ENCODE measurements around the gene NUP54. TPM values are rescaled to one million over a fixed set of nuclear protein-coding genes. Genes with fewer than 3 reads are reported as not detected.

NUP54 gene
- total RNA-seq, 2 experiments from 2014 or later: 94.1 to 108 TPM

DNA sequence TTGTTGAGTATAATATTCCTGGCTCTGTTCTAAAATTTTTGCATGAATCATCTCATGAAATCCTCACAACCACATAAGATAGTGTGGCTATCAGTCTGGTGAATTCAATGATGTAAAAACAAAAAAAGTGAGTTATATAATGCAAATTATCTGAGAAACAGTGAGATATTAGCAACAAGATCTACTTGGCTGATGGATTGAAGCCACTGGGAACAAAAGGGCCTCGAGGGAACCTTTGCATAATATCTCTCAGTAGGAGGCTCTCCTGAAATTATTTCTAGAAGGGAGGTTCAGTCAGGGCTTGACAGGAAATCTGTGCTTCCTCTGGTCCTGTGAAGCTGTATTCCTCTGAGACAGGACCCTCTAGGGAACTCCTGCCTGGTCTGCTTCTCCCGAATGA is 30.1 kb upstream of the NUP54 start:
- ATAC-seq (ENCODE audit: poor library complexity): no peak
- CTCF ChIA-PET: interaction anchor here (2.8 kb wide), 1 partner anchor 199 kb away, joined by 30 read pairs; no protein-coding TSS in a partner anchor
- TF ChIP-seq, protein P1, sequence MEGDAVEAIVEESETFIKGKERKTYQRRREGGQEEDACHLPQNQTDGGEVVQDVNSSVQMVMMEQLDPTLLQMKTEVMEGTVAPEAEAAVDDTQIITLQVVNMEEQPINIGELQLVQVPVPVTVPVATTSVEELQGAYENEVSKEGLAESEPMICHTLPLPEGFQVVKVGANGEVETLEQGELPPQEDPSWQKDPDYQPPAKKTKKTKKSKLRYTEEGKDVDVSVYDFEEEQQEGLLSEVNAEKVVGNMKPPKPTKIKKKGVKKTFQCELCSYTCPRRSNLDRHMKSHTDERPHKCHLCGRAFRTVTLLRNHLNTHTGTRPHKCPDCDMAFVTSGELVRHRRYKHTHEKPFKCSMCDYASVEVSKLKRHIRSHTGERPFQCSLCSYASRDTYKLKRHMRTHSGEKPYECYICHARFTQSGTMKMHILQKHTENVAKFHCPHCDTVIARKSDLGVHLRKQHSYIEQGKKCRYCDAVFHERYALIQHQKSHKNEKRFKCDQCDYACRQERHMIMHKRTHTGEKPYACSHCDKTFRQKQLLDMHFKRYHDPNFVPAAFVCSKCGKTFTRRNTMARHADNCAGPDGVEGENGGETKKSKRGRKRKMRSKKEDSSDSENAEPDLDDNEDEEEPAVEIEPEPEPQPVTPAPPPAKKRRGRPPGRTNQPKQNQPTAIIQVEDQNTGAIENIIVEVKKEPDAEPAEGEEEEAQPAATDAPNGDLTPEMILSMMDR (IDR thresholded peaks at IDR 0.05): no peak
- POLR2A ChIA-PET: no interaction called here
- H3K27ac Mint-ChIP-seq: no peak overlapping the region
- intact Hi-C loops (cut with DNase I, micrococcal nuclease): no loop called here
- no peaks in the 10 kb centered on the region for H3K27me3 Mint-ChIP-seq
- no peak overlapping the region for H3K4me3 ChIP-seq (ENCODE audit: low read length)
- H3K36me3 Mint-ChIP-seq (ENCODE audit: low read depth): peaks cover 57% of the 10 kb centered on the region
- no peak overlapping the region for H3K4me3 Mint-ChIP-seq
- H3K4me1 Mint-ChIP-seq (ENCODE audit: low read depth): no peaks in the 10 kb centered on the region
- no peak for DNase-seq
- no peaks in the 10 kb centered on the region for H3K9me3 Mint-ChIP-seq
- no peak overlapping the region for H3K27ac ChIP-seq (ENCODE audit: low read depth in 1 of 2, low read length in 2 of 2)
- H3K27me3 ChIP-seq (ENCODE audit: control insufficient read depth in 1 of 2, insufficient read depth in 2 of 2, low read length in 2 of 2): no peaks in the 10 kb centered on the region
- H3K36me3 ChIP-seq (ENCODE audit: insufficient read depth, low read length): peaks cover 42% of the 10 kb centered on the region
- H3K4me1 ChIP-seq (ENCODE audit: insufficient read depth, low read length): no peaks in the 10 kb centered on the region
- H3K9me3 ChIP-seq (ENCODE audit: control insufficient read depth in 1 of 2, insufficient read depth in 1 of 2, low read length in 2 of 2): no peaks in the 10 kb centered on the region

- CTCF ChIA-PET: interaction anchor here (2.8 kb wide), 1 partner anchor 200 kb away, joined by 30 read pairs; no protein-coding TSS in a partner anchor
- no peaks in the 10 kb centered on the region for H3K27me3 ChIP-seq (ENCODE audit: control insufficient read depth in 1 of 2, insufficient read depth in 2 of 2, low read length in 2 of 2)
- peaks cover 63% of the 10 kb centered on the region for H3K36me3 Mint-ChIP-seq (ENCODE audit: low read depth)
- H3K27me3 Mint-ChIP-seq: no peaks in the 10 kb centered on the region
- no peaks in the 10 kb centered on the region for H3K4me1 ChIP-seq (ENCODE audit: insufficient read depth, low read length)
- DNase-seq (no peak), ATAC-seq (ENCODE audit: poor library complexity) (no peak)
- no peak overlapping the region for H3K4me3 Mint-ChIP-seq
- no peak overlapping the region for H3K27ac ChIP-seq (ENCODE audit: low read depth in 1 of 2, low read length in 2 of 2)
- POLR2A ChIA-PET: no interaction called here
- TF ChIP-seq, protein P1 (IDR thresholded peaks at IDR 0.05): no peak
- H3K36me3 ChIP-seq (ENCODE audit: insufficient read depth, low read length): peaks cover 48% of the 10 kb centered on the region
- H3K9me3 ChIP-seq (ENCODE audit: control insufficient read depth in 1 of 2, insufficient read depth in 1 of 2, low read length in 2 of 2): no peaks in the 10 kb centered on the region
- H3K4me3 ChIP-seq (ENCODE audit: low read length): no peak overlapping the region
- intact Hi-C loops (cut with DNase I, micrococcal nuclease): no loop called here
- no peak overlapping the region for H3K27ac Mint-ChIP-seq
- no peaks in the 10 kb centered on the region for H3K9me3 Mint-ChIP-seq
- no peaks in the 10 kb centered on the region for H3K4me1 Mint-ChIP-seq (ENCODE audit: low read depth)
Observed at GRCh38 chr4:76177709-76178108, 29.5 kb upstream of the NUP54 start.

- Mint-ChIP-seq H3K4me3 (no peak overlapping the region), H3K27me3 (no peaks in the 10 kb centered on the region), H3K27ac (no peak overlapping the region), H3K9me3 (no peaks in the 10 kb centered on the region), H3K36me3 (ENCODE audit: low read depth) (peaks cover 78% of the 10 kb centered on the region), H3K4me1 (ENCODE audit: low read depth) (no peaks in the 10 kb centered on the region)
- intact Hi-C loops (cut with DNase I, micrococcal nuclease): no loop called here
- H3K4me3 ChIP-seq (ENCODE audit: low read length): no peak overlapping the region
- POLR2A ChIA-PET: no interaction called here
- ATAC-seq (ENCODE audit: poor library complexity) (no peak), DNase-seq (no peak)
- peaks cover 52% of the 10 kb centered on the region for H3K36me3 ChIP-seq (ENCODE audit: insufficient read depth, low read length)
- TF ChIP-seq, protein P1 (IDR thresholded peaks at IDR 0.05): no peak
- no peaks in the 10 kb centered on the region for H3K4me1 ChIP-seq (ENCODE audit: insufficient read depth, low read length)
- CTCF ChIA-PET: interaction anchor here (1.0 kb wide), 1 partner anchor 9 kb away, joined by 3 read pairs; no protein-coding TSS in a partner anchor
- H3K9me3 ChIP-seq (ENCODE audit: control insufficient read depth in 1 of 2, insufficient read depth in 1 of 2, low read length in 2 of 2): no peaks in the 10 kb centered on the region
- H3K27ac ChIP-seq (ENCODE audit: low read depth in 1 of 2, low read length in 2 of 2): no peak overlapping the region
- H3K27me3 ChIP-seq (ENCODE audit: control insufficient read depth in 1 of 2, insufficient read depth in 2 of 2, low read length in 2 of 2): no peaks in the 10 kb centered on the region
Observed at GRCh38 chr4:76175336-76175735, 27.1 kb upstream of the NUP54 start.

Measured in CD4-positive, alpha-beta T cell (primary cell).